Activated CD8-positive, alpha-beta T cell treated with anti-CD3 and anti-CD28 coated beads for 36 hours (primary cell): ENCODE measurements around the gene TBC1D2B. TPM values are rescaled to one million over a fixed set of nuclear protein-coding genes. Genes with fewer than 3 reads are reported as not detected.

Experiments
- ATAC-seq: fragments of 200-7000 bp; cut with Tn5 transposase; one replicate; pipeline ENCODE4 v1.10.0; 2021; ENCODE audit warnings: mild to moderate bottlenecking, moderate library complexity
- CTCF ChIA-PET: fragments of 350-600 bp; sonication (Branson Sonifier 250); formaldehyde crosslinking; loops from one replicate; lab custom pipeline; 2021; ENCODE audit warnings: antibody characterized with exemption; lab: Charles Lee
- POLR2A ChIA-PET: fragments of 350-600 bp; sonication (Branson Sonifier 250); formaldehyde crosslinking; loops from one replicate; lab custom pipeline; 2021; ENCODE audit warnings: antibody characterized with exemption; lab: Charles Lee
- DNase-seq: peaks from one replicate; pipeline ENCODE4 v3.0.0-alpha.2; 2020
- H3K27ac Mint-ChIP-seq: one replicate; pipeline ENCODE4 v1.8.0; 2021; ENCODE audit warnings: mild to moderate bottlenecking, mixed read lengths
- H3K27me3 Mint-ChIP-seq: one replicate; pipeline ENCODE4 v1.8.0; 2021; ENCODE audit warnings: mixed read lengths
- H3K36me3 Mint-ChIP-seq: one replicate; pipeline ENCODE4 v1.8.0; 2021; ENCODE audit warnings: low read depth, mixed read lengths
- H3K4me1 Mint-ChIP-seq: one replicate; pipeline ENCODE4 v1.8.0; 2021; ENCODE audit warnings: low read depth, mixed read lengths
- H3K4me3 Mint-ChIP-seq: one replicate; pipeline ENCODE4 v1.8.0; 2021; ENCODE audit warnings: mild to moderate bottlenecking, moderate library complexity, mixed read lengths
- H3K9me3 Mint-ChIP-seq: one replicate; pipeline ENCODE4 v1.8.0; 2021; ENCODE audit warnings: mixed read lengths
- CTCF ChIP-seq: fragments of 200-600 bp; IDR thresholded peaks from one replicate; pipeline ENCODE4 v1.8.0; 2022; ENCODE audit warnings: antibody characterized with exemption, mild to moderate bottlenecking
- intact Hi-C: fragments of 100-400 bp; cut with micrococcal nuclease; formaldehyde crosslinking; loops from one replicate; pipeline ENCODE4 v1.10.0; 2022
- total RNA-seq, 2 experiments: library from RNA; stranded (reverse); gene quantifications; one replicate each; pipeline ENCODE4 v1.2.3, GENCODE V29; 2021

TBC1D2B gene
- 10 to 100 TPM; 62.9 to 65.7 TPM for total RNA-seq

- peaks cover 38% of the 10 kb centered on the region for H3K4me1 Mint-ChIP-seq
- H3K27ac Mint-ChIP-seq = peak within 1 kb of the TSS; percentile 92
- no peak for TF ChIP-seq CTCF
- peak within 1 kb of the TSS; percentile 91 for H3K4me3 Mint-ChIP-seq
- ATAC-seq (peak; percentile 82), DNase-seq (peak; percentile 71)
- intact Hi-C loops = loop anchor here (2.0 kb wide), 1 partner anchor 20 kb away; no protein-coding TSS in a partner anchor
- no peaks in the 10 kb centered on the region for H3K9me3 Mint-ChIP-seq
- H3K36me3 Mint-ChIP-seq = peaks cover 14% of the 10 kb centered on the region
- POLR2A ChIA-PET = interaction anchor here (2.3 to 3.3 kb wide), 2 partner anchors 27 to 42 kb away, joined by 10 to 17 read pairs; no protein-coding TSS in a partner anchor
- CTCF ChIA-PET = interaction anchor here (1.0 to 6.5 kb wide), 4 partner anchors 32 to 66 kb away, joined by 3 to 25 read pairs (median 3); no protein-coding TSS in a partner anchor
- H3K27me3 Mint-ChIP-seq = no peaks in the 10 kb centered on the region
Measured at GRCh38 chr15:78077053-78077870, at the start of gene TBC1D2B. TBC1D2B (minus strand) TSS chr15:78077711; CDS start chr15:78077652, 59 bp downstream.

GRCh38 chr15:78125267-78125666 lies 47.8 kb upstream of the TBC1D2B start:
- ATAC-seq (no peak), DNase-seq (no peak)
- POLR2A ChIA-PET = no interaction called here
- H3K9me3 Mint-ChIP-seq = no peaks in the 10 kb centered on the region
- H3K27me3 Mint-ChIP-seq = no peaks in the 10 kb centered on the region
- intact Hi-C loops = loop anchor here (5.0 kb wide), 1 partner anchor 117 kb away; no protein-coding TSS in a partner anchor
- no peak for TF ChIP-seq CTCF
- no peak overlapping the region for H3K27ac Mint-ChIP-seq
- peaks cover 6% of the 10 kb centered on the region for H3K4me1 Mint-ChIP-seq
- H3K4me3 Mint-ChIP-seq = no peak overlapping the region
- CTCF ChIA-PET = interaction anchor here (1.0 to 1.4 kb wide), 3 partner anchors 17 to 116 kb away, joined by 3 to 8 read pairs (median 3); no protein-coding TSS in a partner anchor
- no peaks in the 10 kb centered on the region for H3K36me3 Mint-ChIP-seq

- ATAC-seq (no peak), DNase-seq (no peak)
- Mint-ChIP-seq H3K36me3 (no peaks in the 10 kb centered on the region), H3K27me3 (no peaks in the 10 kb centered on the region), H3K9me3 (no peaks in the 10 kb centered on the region), H3K4me1 (no peaks in the 10 kb centered on the region), H3K27ac (no peak overlapping the region), H3K4me3 (no peak overlapping the region)
- TF ChIP-seq CTCF = no peak
- CTCF ChIA-PET = interaction anchor here (0.8 to 2.2 kb wide), 4 partner anchors 12 to 120 kb away, joined by 3 to 11 read pairs (median 6); no protein-coding TSS in a partner anchor
- intact Hi-C loops = no loop called here
- POLR2A ChIA-PET = interaction anchor here (1.3 to 1.4 kb wide), 2 partner anchors 29 to 179 kb away, joined by 3 to 6 read pairs; partner anchors contain the start of genes IDH3A and SKIC8
Measured at GRCh38 chr15:78120523-78120922, 43.0 kb upstream of the TBC1D2B start.

- Mint-ChIP-seq H3K36me3 (no peaks in the 10 kb centered on the region), H3K9me3 (no peaks in the 10 kb centered on the region), H3K27ac (no peak overlapping the region), H3K4me3 (no peak overlapping the region), H3K27me3 (no peaks in the 10 kb centered on the region), H3K4me1 (peaks cover 10% of the 10 kb centered on the region)
- no peak for ATAC-seq
- no peak for TF ChIP-seq CTCF
- CTCF ChIA-PET = interaction anchor here (0.9 to 8.8 kb wide), 17 partner anchors 9 to 312 kb away, joined by 3 to 159 read pairs (median 4); partner anchors contain the start of gene CIB2
- POLR2A ChIA-PET = interaction anchor here (1.4 kb wide), 1 partner anchor 9 kb away, joined by 4 read pairs; no protein-coding TSS in a partner anchor
- intact Hi-C loops = loop anchor here (5.0 kb wide), 2 partner anchors 110 to 130 kb away; no protein-coding TSS in a partner anchor
- DNase-seq = peak; percentile 1
Measured at GRCh38 chr15:78112551-78112950, 35.0 kb upstream of the TBC1D2B start.
